ENCODE results near the gene HSPA12B.

HSPA12B gene

DNA sequence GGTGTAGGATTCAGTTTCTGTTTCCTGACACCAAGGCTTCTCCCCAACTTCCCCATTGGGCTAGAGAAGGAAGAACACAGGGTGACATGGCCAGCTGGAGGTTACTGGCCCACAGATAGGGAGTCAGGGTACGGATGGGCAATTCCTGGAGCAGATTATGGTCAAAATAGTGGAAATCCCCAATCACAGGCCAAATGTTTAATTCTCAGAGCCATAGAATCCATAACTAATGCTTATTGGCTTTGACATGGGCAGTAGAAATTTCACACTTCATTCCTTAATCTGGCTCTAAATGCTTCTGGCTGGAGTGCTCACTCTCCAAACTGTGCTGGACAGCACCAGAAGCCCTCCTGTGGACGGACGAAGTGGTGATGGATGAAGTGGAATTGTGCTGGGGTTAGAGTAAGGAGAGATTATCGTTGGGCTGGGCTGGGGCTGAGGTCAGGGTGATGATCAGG lies 21.0 kb upstream of the HSPA12B start:
- H3K27ac ChIP-seq (ENCODE audit: extremely low read depth, low read depth, low read length): no peak overlapping the region
- POLR2A ChIA-PET: interaction anchor here (0.6 to 2.1 kb wide), 5 partner anchors 21 to 502 kb away, joined by 3 to 8 read pairs (median 4); partner anchors contain the start of genes ADISSP, HSPA12B and SPEF1
- no peaks in the 10 kb centered on the region for H3K36me3 ChIP-seq (ENCODE audit: control insufficient read depth in 2 of 2, insufficient read depth in 1 of 2, low read length in 2 of 2)
- TF ChIP-seq, protein P1, sequence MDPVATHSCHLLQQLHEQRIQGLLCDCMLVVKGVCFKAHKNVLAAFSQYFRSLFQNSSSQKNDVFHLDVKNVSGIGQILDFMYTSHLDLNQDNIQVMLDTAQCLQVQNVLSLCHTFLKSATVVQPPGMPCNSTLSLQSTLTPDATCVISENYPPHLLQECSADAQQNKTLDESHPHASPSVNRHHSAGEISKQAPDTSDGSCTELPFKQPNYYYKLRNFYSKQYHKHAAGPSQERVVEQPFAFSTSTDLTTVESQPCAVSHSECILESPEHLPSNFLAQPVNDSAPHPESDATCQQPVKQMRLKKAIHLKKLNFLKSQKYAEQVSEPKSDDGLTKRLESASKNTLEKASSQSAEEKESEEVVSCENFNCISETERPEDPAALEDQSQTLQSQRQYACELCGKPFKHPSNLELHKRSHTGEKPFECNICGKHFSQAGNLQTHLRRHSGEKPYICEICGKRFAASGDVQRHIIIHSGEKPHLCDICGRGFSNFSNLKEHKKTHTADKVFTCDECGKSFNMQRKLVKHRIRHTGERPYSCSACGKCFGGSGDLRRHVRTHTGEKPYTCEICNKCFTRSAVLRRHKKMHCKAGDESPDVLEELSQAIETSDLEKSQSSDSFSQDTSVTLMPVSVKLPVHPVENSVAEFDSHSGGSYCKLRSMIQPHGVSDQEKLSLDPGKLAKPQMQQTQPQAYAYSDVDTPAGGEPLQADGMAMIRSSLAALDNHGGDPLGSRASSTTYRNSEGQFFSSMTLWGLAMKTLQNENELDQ (tag by site-specific recombination; IDR thresholded peaks at IDR 0.05; ENCODE audit: low read depth): no peak
- TF ChIP-seq REST (tag by site-specific recombination; IDR thresholded peaks at IDR 0.05): peak; percentile 82; the same call in 1 of the 2 replicates
- H3K9me3 ChIP-seq (ENCODE audit: control insufficient read depth, insufficient read depth, low read depth, low read length): no peaks in the 10 kb centered on the region
- no peak overlapping the region for H3K4me3 ChIP-seq (ENCODE audit: low read depth, low read length)
- CTCF ChIA-PET: interaction anchor here (0.6 to 3.2 kb wide), 51 partner anchors 9 to 494 kb away, joined by 3 to 94 read pairs (median 6); partner anchors contain the start of genes ADAM33, ADISSP, AP5S1 and SPEF1
- no peaks in the 10 kb centered on the region for H3K4me1 ChIP-seq (ENCODE audit: control insufficient read depth, insufficient read depth, low read length)

GRCh38 chr20:3712279-3712873 lies 20.1 kb upstream of the HSPA12B start, which contains the start of gene SIGLEC1:
Gene SIGLEC1 (minus strand): TSS chr20:3712600. CDS start chr20:3707128, 5,472 bp downstream.
- TF ChIP-seq ZNF670 (tag by site-specific recombination; IDR thresholded peaks at IDR 0.05; ENCODE audit: low read depth) (no peak), KLF7 (tag by site-specific recombination; IDR thresholded peaks at IDR 0.05; ENCODE audit: borderline replicate concordance) (no peak), KLF8 (tag by site-specific recombination; IDR thresholded peaks at IDR 0.05) (no peak), ZNF214 (tag by site-specific recombination; IDR thresholded peaks at IDR 0.05; ENCODE audit: borderline replicate concordance) (no peak), ZNF132 (tag by site-specific recombination; IDR thresholded peaks at IDR 0.05; ENCODE audit: borderline replicate concordance) (no peak), ZNF624 (tag by site-specific recombination; IDR thresholded peaks at IDR 0.05) (no peak), PRDM10 (tag by site-specific recombination; IDR thresholded peaks at IDR 0.05) (no peak)
- H3K36me3 ChIP-seq (ENCODE audit: control insufficient read depth in 2 of 2, insufficient read depth in 1 of 2, low read length in 2 of 2): no peaks in the 10 kb centered on the region
- H3K27ac ChIP-seq (ENCODE audit: extremely low read depth, low read depth, low read length): no peak within 1 kb of the TSS
- CTCF ChIA-PET: interaction anchor here (0.8 to 3.2 kb wide), 6 partner anchors 9 to 373 kb away, joined by 3 to 26 read pairs (median 4); no protein-coding TSS in a partner anchor
- H3K4me1 ChIP-seq (ENCODE audit: control insufficient read depth, insufficient read depth, low read length): no peaks in the 10 kb centered on the region
- H3K9me3 ChIP-seq (ENCODE audit: control insufficient read depth, insufficient read depth, low read depth, low read length): no peaks in the 10 kb centered on the region
- no peak within 1 kb of the TSS for H3K4me3 ChIP-seq (ENCODE audit: low read depth, low read length)
- POLR2A ChIA-PET: no interaction called here

DNA sequence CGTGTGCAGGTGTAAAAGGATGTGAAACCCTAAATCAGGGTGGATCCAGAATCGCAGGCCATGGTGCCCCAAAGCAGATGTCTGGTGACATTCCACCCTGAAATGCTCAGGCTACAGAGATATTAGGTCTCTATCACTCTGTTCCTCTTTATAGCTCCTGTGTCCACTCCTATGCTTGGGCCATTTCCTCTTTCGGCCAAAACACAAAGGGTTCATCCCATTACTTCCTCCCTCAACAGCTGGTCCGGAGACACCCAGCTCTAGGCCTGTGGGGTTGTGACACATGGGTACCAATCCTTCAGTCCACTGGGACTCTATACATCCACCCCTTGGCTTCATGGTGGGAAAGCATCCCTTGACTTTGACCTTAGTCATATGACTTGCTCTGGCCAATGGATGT lies 18.4 kb upstream of the HSPA12B start:
- ChIA-PET POLR2A (interaction anchor here (0.5 kb wide), 1 partner anchor 47 kb away, joined by 4 read pairs; no protein-coding TSS in a partner anchor), CTCF (interaction anchor here (0.6 to 2.2 kb wide), 7 partner anchors 36 to 381 kb away, joined by 3 to 16 read pairs (median 4); partner anchors contain the start of gene SPEF1)
- no peak overlapping the region for H3K27ac ChIP-seq (ENCODE audit: extremely low read depth, low read depth, low read length)
- no peak for TF ChIP-seq SETDB1 (IDR thresholded peaks at IDR 0.05; ENCODE audit: insufficient read length, low read length)
- TF ChIP-seq ZNF792 (tag by site-specific recombination; IDR thresholded peaks at IDR 0.05): no peak
- TF ChIP-seq PBX3 (CRISPR knock-in tag; IDR thresholded peaks at IDR 0.05): no peak
- no peak for TF ChIP-seq ZNF394 (tag by site-specific recombination; IDR thresholded peaks at IDR 0.05; ENCODE audit: borderline replicate concordance)
- no peak for TF ChIP-seq ZNF585B (tag by site-specific recombination; IDR thresholded peaks at IDR 0.05)
- no peak for TF ChIP-seq GFI1B (tag by site-specific recombination; IDR thresholded peaks at IDR 0.05)
- TF ChIP-seq ZBTB20 (tag by site-specific recombination; IDR thresholded peaks at IDR 0.05): no peak
- no peak for TF ChIP-seq ZNF354C (tag by site-specific recombination; IDR thresholded peaks at IDR 0.05; ENCODE audit: borderline replicate concordance, low read depth)
- no peak for TF ChIP-seq ZNF155 (tag by site-specific recombination; IDR thresholded peaks at IDR 0.05)
- TF ChIP-seq ZNF571 (tag by site-specific recombination; IDR thresholded peaks at IDR 0.05): no peak
- H3K4me3 ChIP-seq (ENCODE audit: low read depth, low read length): no peak overlapping the region
- H3K36me3 ChIP-seq (ENCODE audit: control insufficient read depth in 2 of 2, insufficient read depth in 1 of 2, low read length in 2 of 2): no peaks in the 10 kb centered on the region
- no peaks in the 10 kb centered on the region for H3K4me1 ChIP-seq (ENCODE audit: control insufficient read depth, insufficient read depth, low read length)
- H3K9me3 ChIP-seq (ENCODE audit: control insufficient read depth, insufficient read depth, low read depth, low read length): no peaks in the 10 kb centered on the region
